Measurements from ENCODE around the gene PLPP2. TPM values are rescaled to one million over a fixed set of nuclear protein-coding genes. Genes with fewer than 3 reads are reported as not detected.

The PLPP2 gene
- total RNA-seq, 2 experiments from 2014 or later, result not detected

DNA sequence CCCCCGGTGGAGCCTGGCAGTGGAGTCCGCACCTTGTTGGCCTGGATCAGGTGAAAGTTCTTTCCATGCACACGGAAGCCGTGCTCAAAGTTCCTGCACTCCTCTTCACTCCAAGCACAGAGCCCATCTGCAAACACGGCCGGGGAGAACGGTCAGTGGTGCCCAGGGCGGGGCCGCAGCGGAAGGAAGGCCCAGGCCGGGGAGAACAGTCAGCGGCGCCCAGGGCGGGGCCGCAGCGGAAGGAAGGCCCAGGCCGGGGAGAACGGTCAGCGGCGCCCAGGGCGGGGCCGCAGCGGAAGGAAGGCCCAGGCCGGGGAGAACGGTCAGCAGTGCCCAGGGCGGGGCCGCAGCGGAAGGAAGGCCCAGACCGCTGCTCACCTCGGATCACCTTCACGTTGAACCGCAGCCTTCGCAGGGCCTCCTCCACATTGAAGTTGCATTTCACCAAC is 20.6 kb upstream of the PLPP2 start:
- POLR2A ChIA-PET, result no interaction called here
- no peaks in the 10 kb centered on the region for H3K4me1 Mint-ChIP-seq (ENCODE audit: low read depth)
- CTCF ChIA-PET, result no interaction called here
- H3K27ac Mint-ChIP-seq, result no peak overlapping the region
- no peaks in the 10 kb centered on the region for H3K9me3 Mint-ChIP-seq (ENCODE audit: insufficient read depth)
- no peaks in the 10 kb centered on the region for H3K27me3 Mint-ChIP-seq (ENCODE audit: low read depth)
- H3K36me3 Mint-ChIP-seq (ENCODE audit: low read depth), result peaks cover 16% of the 10 kb centered on the region
- no peak for DNase-seq
- ATAC-seq, result no peak
- H3K4me3 Mint-ChIP-seq, result no peak overlapping the region

DNA sequence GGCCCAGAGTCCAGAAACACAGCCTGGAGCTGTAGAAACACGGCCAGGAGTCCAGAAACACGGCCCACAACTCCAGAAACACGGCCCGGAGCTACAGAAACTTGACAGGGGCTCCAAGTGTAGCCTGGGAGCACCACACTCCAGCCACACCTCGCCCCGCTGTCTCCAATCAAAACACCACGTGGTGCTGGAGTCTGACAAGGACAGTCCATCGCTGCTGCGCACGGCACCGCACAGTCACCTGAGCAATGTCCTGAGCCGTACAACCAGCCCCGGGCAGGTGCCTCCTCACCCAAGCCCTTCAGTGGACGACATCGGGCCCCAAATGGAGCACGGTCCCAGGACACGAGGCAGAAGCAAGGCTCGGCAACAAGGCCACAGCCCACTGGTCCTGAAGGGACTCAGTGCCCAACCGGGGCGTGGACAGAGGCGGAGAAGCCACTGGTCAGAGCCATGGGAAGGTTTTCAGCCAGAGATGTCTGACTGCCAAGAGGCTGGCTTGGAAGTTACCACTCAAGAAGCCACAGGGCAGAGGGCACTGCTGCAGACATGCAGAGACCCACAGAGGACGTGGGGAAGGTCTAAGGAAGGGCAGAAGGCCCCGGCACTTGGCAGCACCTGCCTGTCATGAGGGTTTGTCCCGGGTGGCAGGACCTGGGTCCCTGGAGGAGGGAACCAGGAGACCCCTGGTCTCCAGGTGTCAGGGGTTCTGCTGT is 19.7 kb upstream of the PLPP2 start:
- Mint-ChIP-seq H3K9me3 (ENCODE audit: insufficient read depth) (no peaks in the 10 kb centered on the region), H3K4me1 (ENCODE audit: low read depth) (no peaks in the 10 kb centered on the region), H3K36me3 (ENCODE audit: low read depth) (peaks cover 12% of the 10 kb centered on the region), H3K4me3 (no peak overlapping the region), H3K27me3 (ENCODE audit: low read depth) (no peaks in the 10 kb centered on the region), H3K27ac (no peak overlapping the region)
- ChIA-PET POLR2A (interaction anchor here (0.6 to 0.9 kb wide), 2 partner anchors 9 to 611 kb away, joined by 3 to 5 read pairs; no protein-coding TSS in a partner anchor), CTCF (no interaction called here)
- ATAC-seq (no peak), DNase-seq (no peak)

DNA sequence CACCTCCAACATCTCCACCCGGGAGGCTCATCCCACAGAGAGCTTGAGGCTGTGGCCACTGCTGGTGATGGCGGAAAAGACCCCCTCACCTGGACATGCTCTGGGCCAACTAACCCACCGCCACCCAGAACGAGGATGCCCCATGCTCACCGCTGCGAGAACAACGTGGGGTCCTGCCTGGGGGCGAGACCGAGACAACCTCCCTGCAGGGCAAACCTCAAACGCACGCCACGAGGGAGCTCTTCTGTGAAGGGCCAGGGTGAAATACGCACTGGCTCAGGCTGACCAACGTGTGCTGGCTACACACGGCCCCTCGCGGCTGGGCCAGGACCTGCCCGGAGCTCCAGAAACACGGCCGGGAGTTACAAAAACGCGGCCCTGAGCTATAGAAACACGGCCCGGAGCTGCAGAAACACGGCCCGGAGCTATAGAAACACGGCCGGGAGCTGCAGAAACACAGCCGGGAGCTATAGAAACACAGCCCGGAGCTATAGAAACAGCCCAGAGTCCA is 19.0 kb upstream of the PLPP2 start:
- Mint-ChIP-seq H3K4me3 (no peak overlapping the region), H3K9me3 (ENCODE audit: insufficient read depth) (no peaks in the 10 kb centered on the region), H3K36me3 (ENCODE audit: low read depth) (peaks cover 12% of the 10 kb centered on the region), H3K27me3 (ENCODE audit: low read depth) (no peaks in the 10 kb centered on the region), H3K27ac (no peak overlapping the region), H3K4me1 (ENCODE audit: low read depth) (no peaks in the 10 kb centered on the region)
- no peak for ATAC-seq
- CTCF ChIA-PET, result no interaction called here
- DNase-seq, result no peak
- POLR2A ChIA-PET, result interaction anchor here (0.6 to 0.9 kb wide), 2 partner anchors 8 to 611 kb away, joined by 3 to 5 read pairs; no protein-coding TSS in a partner anchor

DNA sequence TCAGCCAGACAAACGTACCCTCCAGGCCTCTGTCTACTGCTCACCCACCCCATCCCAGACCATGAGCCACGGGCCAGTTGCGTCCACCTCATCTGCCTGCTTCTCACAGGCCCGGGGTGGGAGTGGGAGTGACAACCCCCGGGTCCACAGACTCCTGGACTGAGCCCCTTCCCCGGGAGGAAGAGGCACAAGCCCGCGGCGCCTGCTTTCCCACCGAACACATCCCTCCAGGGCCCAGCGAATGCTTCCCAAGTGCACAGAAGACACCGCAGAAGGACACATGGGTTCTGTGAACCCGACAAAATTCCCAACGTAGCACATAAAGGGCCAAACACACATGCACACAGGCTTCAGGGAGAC is 18.0 kb upstream of the PLPP2 start:
- Mint-ChIP-seq H3K9me3 (ENCODE audit: insufficient read depth) (no peaks in the 10 kb centered on the region), H3K27ac (no peak overlapping the region), H3K4me3 (no peak overlapping the region), H3K36me3 (ENCODE audit: low read depth) (peaks cover 17% of the 10 kb centered on the region), H3K4me1 (ENCODE audit: low read depth) (no peaks in the 10 kb centered on the region), H3K27me3 (ENCODE audit: low read depth) (no peaks in the 10 kb centered on the region)
- ChIA-PET POLR2A (no interaction called here), CTCF (no interaction called here)
- ATAC-seq (no peak), DNase-seq (no peak)

DNA sequence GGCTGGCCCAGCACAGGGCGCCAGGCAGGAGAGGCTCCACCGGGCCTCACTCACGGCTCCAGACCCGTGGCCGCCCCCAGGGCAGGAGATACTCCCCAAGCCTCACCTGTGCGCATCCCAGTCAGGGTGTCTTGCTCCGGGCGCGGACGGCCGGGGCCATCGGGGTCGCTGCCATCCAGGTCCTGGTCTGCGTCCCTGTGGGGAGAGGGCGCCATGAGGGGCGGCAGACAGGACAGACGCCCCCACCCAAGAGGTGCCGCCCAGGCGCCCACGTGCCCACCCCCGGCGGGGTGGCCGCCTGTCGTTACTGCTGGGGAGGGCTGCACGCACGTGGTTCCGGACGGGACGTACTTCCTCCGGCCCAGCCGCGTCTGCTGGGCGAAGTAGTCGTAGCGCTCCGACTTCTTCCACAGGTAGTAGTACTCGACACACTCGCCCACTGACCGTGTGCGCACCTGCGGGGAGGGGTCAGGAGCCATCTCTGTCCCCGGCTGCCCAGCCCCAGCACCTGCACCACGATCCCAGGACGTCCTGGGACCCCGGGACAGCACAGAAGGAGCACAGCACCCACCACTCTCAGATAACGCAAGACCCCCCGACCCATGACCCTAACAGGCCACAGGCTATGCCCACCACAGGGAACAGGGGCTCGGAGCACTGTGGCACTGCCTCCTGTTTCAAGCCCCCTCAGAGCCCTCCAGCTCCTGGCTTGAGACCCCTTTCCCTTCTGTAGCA is 17.4 kb upstream of the PLPP2 start:
- DNase-seq (no peak), ATAC-seq (no peak)
- Mint-ChIP-seq H3K4me3 (no peak overlapping the region), H3K9me3 (ENCODE audit: insufficient read depth) (no peaks in the 10 kb centered on the region), H3K36me3 (ENCODE audit: low read depth) (peaks cover 17% of the 10 kb centered on the region), H3K27me3 (ENCODE audit: low read depth) (no peaks in the 10 kb centered on the region), H3K4me1 (ENCODE audit: low read depth) (no peaks in the 10 kb centered on the region), H3K27ac (no peak overlapping the region)
- ChIA-PET POLR2A (no interaction called here), CTCF (no interaction called here)

DNA sequence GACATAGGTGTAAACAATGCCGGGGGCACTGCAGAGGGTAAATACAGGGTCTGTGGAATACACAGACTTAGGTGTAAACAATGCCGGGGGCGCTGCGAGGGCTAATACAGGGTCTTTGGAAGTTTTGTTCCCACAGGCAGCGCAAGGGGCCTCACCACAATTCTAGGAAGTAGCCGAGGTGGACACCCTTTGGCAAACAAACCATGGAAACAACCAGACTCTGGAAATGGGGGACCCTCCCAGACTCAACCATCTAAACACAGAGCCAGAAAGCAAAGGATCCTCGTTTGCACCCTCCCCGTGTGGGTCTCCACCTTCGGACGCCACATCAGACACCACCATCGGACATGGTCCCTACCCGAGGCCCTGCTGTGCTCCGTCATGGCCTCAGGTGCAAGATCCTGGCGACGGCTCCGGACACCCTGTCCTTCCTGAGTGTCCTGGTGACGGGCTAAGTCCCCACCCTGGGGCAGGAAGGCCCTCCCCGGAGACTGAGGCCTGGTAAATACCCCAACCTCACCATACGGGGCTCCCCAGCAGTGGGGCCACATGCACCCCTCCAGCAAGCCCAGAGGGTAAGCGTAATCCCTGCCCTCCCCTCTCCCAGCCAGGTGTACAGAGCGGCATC is 16.7 kb upstream of the PLPP2 start:
- ATAC-seq (no peak), DNase-seq (no peak)
- Mint-ChIP-seq H3K27me3 (ENCODE audit: low read depth) (no peaks in the 10 kb centered on the region), H3K9me3 (ENCODE audit: insufficient read depth) (no peaks in the 10 kb centered on the region), H3K27ac (no peak overlapping the region), H3K4me1 (ENCODE audit: low read depth) (no peaks in the 10 kb centered on the region), H3K36me3 (ENCODE audit: low read depth) (peaks cover 15% of the 10 kb centered on the region), H3K4me3 (no peak overlapping the region)
- ChIA-PET POLR2A (no interaction called here), CTCF (no interaction called here)

DNA sequence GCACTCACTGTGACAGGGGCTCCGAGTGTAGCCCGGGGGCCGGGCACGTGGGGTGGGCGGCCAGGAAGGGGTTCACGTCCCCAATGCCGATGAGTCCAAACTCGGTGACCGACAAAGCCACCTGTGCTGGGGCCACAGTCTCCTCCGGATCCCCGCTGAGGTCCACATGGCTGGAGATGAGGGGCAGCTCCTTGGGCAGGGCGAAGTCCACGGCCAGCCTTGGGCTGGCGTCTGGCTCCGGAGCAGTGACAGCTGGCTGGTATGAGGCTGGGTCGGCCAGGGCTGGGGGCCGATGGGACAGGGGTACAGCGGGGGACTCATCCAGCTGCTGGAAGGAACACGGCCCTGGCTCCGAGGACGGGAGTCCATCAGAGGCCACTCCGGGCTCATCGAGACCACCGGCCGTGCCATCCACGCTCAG is 15.9 kb upstream of the PLPP2 start:
- no peak for ATAC-seq
- Mint-ChIP-seq H3K4me1 (ENCODE audit: low read depth) (no peaks in the 10 kb centered on the region), H3K36me3 (ENCODE audit: low read depth) (peaks cover 15% of the 10 kb centered on the region), H3K4me3 (no peak overlapping the region), H3K27ac (no peak overlapping the region), H3K27me3 (ENCODE audit: low read depth) (no peaks in the 10 kb centered on the region), H3K9me3 (ENCODE audit: insufficient read depth) (no peaks in the 10 kb centered on the region)
- DNase-seq, result no peak
- ChIA-PET CTCF (no interaction called here), POLR2A (no interaction called here)

DNA sequence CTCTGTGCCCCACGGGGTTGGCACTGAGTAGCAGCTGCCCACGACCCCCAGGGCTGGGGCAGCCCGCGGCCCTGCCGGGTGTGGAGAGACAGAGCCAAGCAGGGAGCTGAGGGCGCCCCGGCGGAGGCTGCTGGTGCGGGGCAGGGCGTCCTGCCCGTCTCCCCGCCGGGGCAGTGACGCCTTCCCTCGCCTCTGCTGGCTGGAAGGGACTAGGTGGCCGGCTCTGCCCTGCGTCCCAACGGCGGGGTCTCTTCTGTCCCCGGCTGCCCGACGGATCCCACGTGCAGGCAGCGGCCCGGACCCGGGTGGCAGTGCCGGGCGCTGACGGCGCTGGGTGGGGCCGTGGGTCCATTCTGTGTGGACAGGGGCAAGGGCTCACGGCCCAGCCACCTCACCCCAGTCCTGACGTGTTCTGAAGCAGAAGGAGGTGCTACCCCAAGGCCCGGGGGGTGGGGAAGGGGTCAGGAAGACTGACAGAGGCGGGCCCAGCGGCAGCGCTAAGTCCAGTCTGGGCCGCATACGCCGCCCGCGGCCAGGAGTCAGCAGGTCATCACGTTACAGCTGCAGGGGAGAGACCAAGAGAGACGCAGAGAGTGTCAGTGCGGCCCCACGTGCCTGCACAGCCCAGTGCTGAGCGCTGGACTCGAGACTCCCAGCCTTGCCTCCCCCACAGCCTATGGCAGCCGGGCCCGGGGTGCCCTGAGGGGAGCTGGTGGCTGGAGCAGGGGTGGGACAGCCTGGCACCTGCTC is 15.1 kb upstream of the PLPP2 start:
- no peaks in the 10 kb centered on the region for H3K4me1 Mint-ChIP-seq (ENCODE audit: low read depth)
- ATAC-seq, result no peak
- CTCF ChIA-PET, result no interaction called here
- no peaks in the 10 kb centered on the region for H3K9me3 Mint-ChIP-seq (ENCODE audit: insufficient read depth)
- no peak overlapping the region for H3K27ac Mint-ChIP-seq
- H3K4me3 Mint-ChIP-seq, result no peak overlapping the region
- POLR2A ChIA-PET, result no interaction called here
- no peaks in the 10 kb centered on the region for H3K27me3 Mint-ChIP-seq (ENCODE audit: low read depth)
- H3K36me3 Mint-ChIP-seq (ENCODE audit: low read depth), result peaks cover 15% of the 10 kb centered on the region
- no peak for DNase-seq

DNA sequence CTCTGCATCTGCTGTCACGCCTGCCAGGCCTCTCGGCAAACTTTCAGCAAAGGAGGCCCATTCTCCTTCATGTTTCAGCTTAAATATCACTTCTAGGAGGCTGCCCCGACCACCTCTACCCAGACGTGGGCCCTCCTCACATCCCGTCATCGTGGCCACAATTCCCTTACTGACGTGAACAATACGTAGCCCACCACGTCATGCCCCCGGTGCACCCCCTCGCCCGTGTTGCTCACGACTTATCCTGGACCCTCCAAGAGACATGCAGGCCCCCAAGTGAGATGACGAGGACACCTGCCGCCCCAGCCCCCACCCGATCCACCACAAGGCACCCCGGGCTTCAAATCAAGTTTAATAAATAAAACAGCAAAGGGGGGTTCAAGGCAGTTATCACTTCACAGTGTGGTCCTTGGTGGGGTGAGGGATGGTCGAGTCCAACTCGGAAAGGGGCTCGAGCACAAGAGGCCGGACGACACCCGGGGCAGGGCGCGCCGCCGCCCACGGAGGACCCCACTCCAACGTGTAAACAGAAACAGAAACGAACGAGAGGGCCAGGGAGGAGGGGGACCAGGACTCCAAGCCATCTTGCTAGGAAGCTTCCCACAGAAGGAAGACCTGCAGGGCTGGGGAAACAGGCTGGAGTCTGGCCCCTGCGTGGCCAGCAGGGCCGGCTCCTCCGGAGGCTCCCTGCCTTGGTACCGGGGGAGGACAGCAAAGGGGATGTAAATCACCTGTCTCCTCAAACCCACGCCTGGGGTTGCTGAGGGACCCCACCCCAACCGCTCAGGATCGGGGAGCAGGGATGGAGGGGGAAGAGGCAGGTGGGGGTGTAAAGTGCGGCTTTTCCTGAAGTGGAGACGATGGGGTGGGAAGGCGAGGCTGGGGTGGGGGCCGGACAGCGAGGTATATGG is 14.3 kb upstream of the PLPP2 start:
- no peaks in the 10 kb centered on the region for H3K27me3 Mint-ChIP-seq (ENCODE audit: low read depth)
- H3K27ac Mint-ChIP-seq, result no peak overlapping the region
- ATAC-seq, result no peak
- CTCF ChIA-PET, result interaction anchor here (1.2 kb wide), 1 partner anchor 10 kb away, joined by 3 read pairs; no protein-coding TSS in a partner anchor
- no peak for DNase-seq
- H3K4me1 Mint-ChIP-seq (ENCODE audit: low read depth), result no peaks in the 10 kb centered on the region
- no peak overlapping the region for H3K4me3 Mint-ChIP-seq
- H3K36me3 Mint-ChIP-seq (ENCODE audit: low read depth), result peaks cover 12% of the 10 kb centered on the region
- no peaks in the 10 kb centered on the region for H3K9me3 Mint-ChIP-seq (ENCODE audit: insufficient read depth)
- POLR2A ChIA-PET, result no interaction called here

DNA sequence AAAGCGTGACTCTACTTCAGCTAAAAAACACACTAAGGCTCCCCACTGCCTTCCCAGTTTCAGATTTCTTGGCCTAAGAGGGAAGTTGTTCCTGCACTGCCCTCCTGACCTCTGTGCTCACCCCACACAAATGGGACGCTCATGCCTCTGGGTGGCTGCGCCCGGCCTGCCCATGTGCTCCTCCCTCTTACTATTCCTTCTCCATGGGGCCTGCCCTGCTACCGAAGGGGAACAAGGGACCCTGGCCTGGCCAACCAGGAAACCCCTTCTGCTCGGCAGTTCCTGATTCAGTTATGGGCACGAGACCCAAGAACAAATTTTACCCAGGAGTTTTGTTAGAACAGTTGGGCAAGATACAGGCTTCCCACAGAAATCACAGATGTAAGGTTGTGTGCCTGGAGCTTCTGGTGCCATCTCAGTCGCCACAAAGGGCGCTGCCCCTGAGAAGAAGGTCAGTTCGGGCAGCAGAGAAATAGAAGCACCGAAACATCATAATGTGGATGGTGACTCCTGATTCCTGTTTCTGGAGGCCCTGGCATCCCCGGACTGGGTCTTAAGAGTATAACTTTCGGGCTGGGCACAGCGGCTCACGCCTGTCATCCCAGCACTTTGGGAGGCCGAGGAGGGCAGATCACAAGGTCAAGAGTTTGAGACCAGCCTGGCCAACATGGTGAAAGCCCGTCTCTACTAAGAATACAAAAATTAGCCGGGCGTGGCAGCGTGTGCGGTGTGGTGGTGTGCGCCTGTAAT is 5.4 kb upstream of the PLPP2 start:
- Mint-ChIP-seq H3K36me3 (ENCODE audit: low read depth) (no peaks in the 10 kb centered on the region), H3K27ac (no peak overlapping the region), H3K9me3 (ENCODE audit: insufficient read depth) (no peaks in the 10 kb centered on the region), H3K4me3 (no peak overlapping the region), H3K27me3 (ENCODE audit: low read depth) (peaks cover 32% of the 10 kb centered on the region), H3K4me1 (ENCODE audit: low read depth) (no peaks in the 10 kb centered on the region)
- ChIA-PET CTCF (interaction anchor here (0.6 to 2.7 kb wide), 5 partner anchors 8 to 321 kb away, joined by 3 to 10 read pairs (median 3); no protein-coding TSS in a partner anchor), POLR2A (no interaction called here)
- no peak for ATAC-seq
- no peak for DNase-seq
